Right atrium auricular region (tissue), 2 donors: Measurements from ENCODE around the gene CLCN3. TPM values are rescaled to one million over a fixed set of nuclear protein-coding genes. Genes with fewer than 3 reads are reported as not detected.

Experiments
- DNase-seq: peaks from one replicate; pipeline ENCODE4 v3.0.0-alpha.2; 2019; ENCODE audit warnings: low spot score
- H3K27ac ChIP-seq, 2 donors: fragments of 200-600 bp; sonication (generic); 1 replicate in 1 of 2; 2 replicates in 1 of 2; pipeline ENCODE4 v1.5.1; 2016 to 2019
- H3K27me3 ChIP-seq, 2 donors: fragments of 200-600 bp; sonication (generic); one replicate each; pipeline versions ENCODE4 v1.5.1 to v1.6.0; 2017 to 2019
- H3K36me3 ChIP-seq: fragments of 200-600 bp; sonication (generic); one replicate; pipeline ENCODE4 v1.5.1; 2016
- H3K4me1 ChIP-seq, 2 donors: fragments of 200-600 bp; sonication (generic); one replicate each; pipeline versions ENCODE4 v1.5.1 to v1.6.0; 2017 to 2019
- H3K4me3 ChIP-seq, 2 donors: fragments of 200-600 bp; sonication (generic); 1 replicate in 1 of 2; 2 replicates in 1 of 2; pipeline ENCODE4 v1.5.1; 2017 to 2019; ENCODE audit warnings: mild to moderate bottlenecking in 1 of 2, moderate library complexity in 1 of 2
- H3K9me3 ChIP-seq, 2 donors: fragments of 200-600 bp; sonication (generic); one replicate each; pipeline ENCODE4 v1.5.1; 2019
- CTCF ChIP-seq, 2 donors: fragments of 200-600 bp; sonication (generic); IDR thresholded peaks; one replicate each; pipeline ENCODE4 v1.5.1; 2019; ENCODE audit warnings: antibody characterized with exemption in 2 of 2
- total RNA-seq, 2 donors: library from RNA; depleted of rRNA; stranded (reverse); fragments of >200 nt; gene quantifications; one replicate each; pipeline ENCODE4 v1.1.0, GENCODE V29; 2016

CLCN3 gene
- total RNA-seq, 2 donors from 2014 or later, result 32.9 to 58.4 TPM

GRCh38 chr4:169615467-169616106, 4.8 kb upstream of the CLCN3 start:
- H3K4me3 ChIP-seq, result no peak overlapping the region
- H3K36me3 ChIP-seq, result no peaks in the 10 kb centered on the region
- no peak overlapping the region for H3K27ac ChIP-seq
- no peaks in the 10 kb centered on the region for H3K27me3 ChIP-seq
- no peak for TF ChIP-seq CTCF (IDR thresholded peaks at IDR 0.05)
- DNase-seq, result no peak
- H3K4me1 ChIP-seq, result peaks cover 0 to 17% of the 10 kb centered on the region in 2 donors
- H3K9me3 ChIP-seq, result no peaks in the 10 kb centered on the region

GRCh38 chr4:169616846-169617245, 3.5 kb upstream of the CLCN3 start:
- Histone ChIP-seq H3K9me3 (no peaks in the 10 kb centered on the region), H3K27ac (no peak overlapping the region), H3K4me3 (no peak overlapping the region), H3K27me3 (no peaks in the 10 kb centered on the region), H3K4me1 (peaks cover 0 to 12% of the 10 kb centered on the region in 2 donors), H3K36me3 (no peaks in the 10 kb centered on the region)
- DNase-seq, result no peak
- TF ChIP-seq CTCF (IDR thresholded peaks at IDR 0.05), result no peak

GRCh38 chr4:169617306-169617705, 3.1 kb upstream of the CLCN3 start:
- H3K9me3 ChIP-seq, result no peaks in the 10 kb centered on the region
- H3K27ac ChIP-seq, result no peak overlapping the region
- H3K36me3 ChIP-seq, result no peaks in the 10 kb centered on the region
- peaks cover 0 to 17% of the 10 kb centered on the region in 2 donors for H3K4me1 ChIP-seq
- no peak for TF ChIP-seq CTCF (IDR thresholded peaks at IDR 0.05)
- no peaks in the 10 kb centered on the region for H3K27me3 ChIP-seq
- no peak for DNase-seq
- no peak overlapping the region for H3K4me3 ChIP-seq

DNA sequence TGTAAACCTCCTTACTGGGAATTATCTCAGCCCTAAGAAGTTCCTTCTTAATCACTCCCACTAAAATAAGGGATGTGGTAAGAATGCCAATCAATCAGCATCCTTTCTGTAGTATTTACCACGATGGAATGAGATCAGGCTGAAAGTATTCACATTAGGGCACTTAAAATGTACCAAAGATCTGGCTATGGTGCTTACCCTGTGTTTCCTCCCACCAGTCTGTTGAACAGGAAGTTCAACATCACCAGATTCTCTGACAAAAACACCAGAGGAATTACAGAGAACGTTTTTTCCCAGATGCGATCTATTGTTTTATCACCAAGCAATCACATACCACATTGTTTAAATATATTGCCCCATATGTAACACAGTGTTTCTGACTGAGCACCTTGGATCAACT, 2.1 kb upstream of the CLCN3 start:
- Histone ChIP-seq H3K36me3 (no peaks in the 10 kb centered on the region), H3K9me3 (no peaks in the 10 kb centered on the region), H3K4me1 (peaks cover 0 to 22% of the 10 kb centered on the region in 2 donors), H3K4me3 (no peak overlapping the region), H3K27ac (no peak overlapping the region), H3K27me3 (no peaks in the 10 kb centered on the region)
- no peak for DNase-seq
- no peak for TF ChIP-seq CTCF (IDR thresholded peaks at IDR 0.05)

DNA sequence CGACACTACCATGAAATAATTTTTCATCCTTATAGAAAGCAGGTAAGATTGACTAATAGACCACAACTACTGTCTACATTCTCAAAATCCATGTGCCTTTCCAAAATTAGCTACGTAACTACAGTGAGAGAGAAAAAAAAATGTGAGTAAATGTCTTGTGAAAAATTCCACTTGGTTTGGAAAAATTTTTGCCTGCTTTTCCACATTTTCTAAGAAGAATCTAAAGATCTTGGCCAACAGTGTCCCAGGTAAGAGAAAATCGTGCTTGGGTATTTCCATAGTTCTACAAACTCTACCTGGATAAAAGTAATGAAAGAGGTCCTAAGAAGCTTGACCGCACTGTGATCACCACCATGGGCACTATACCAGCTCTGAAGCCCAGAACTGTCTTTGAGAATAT, 1.4 kb upstream of the CLCN3 start:
- Histone ChIP-seq H3K27ac (peak overlapping the region; percentile 93 to 96), H3K9me3 (no peaks in the 10 kb centered on the region), H3K4me3 (peak overlapping the region in 1 of 2 donors; percentile 66), H3K4me1 (peaks cover 0 to 21% of the 10 kb centered on the region in 2 donors), H3K36me3 (no peaks in the 10 kb centered on the region), H3K27me3 (no peaks in the 10 kb centered on the region)
- DNase-seq, result no peak
- TF ChIP-seq CTCF (IDR thresholded peaks at IDR 0.05), result no peak

- H3K27ac ChIP-seq, result peak overlapping the region; percentile 93 to 96
- no peaks in the 10 kb centered on the region for H3K36me3 ChIP-seq
- TF ChIP-seq CTCF (IDR thresholded peaks at IDR 0.05), result peak; percentile 48 to 65
- H3K27me3 ChIP-seq, result no peaks in the 10 kb centered on the region
- H3K4me1 ChIP-seq, result peaks cover 0 to 24% of the 10 kb centered on the region in 2 donors
- DNase-seq, result no peak
- peak overlapping the region; percentile 66 to 83 for H3K4me3 ChIP-seq
- H3K9me3 ChIP-seq, result no peaks in the 10 kb centered on the region
Observed at GRCh38 chr4:169619518-169619957, 840 bp upstream of the CLCN3 start.
